ENCODE measurements around the gene CFAP20. TPM values are rescaled to one million over a fixed set of nuclear protein-coding genes. Genes with fewer than 3 reads are reported as not detected.

CFAP20 gene
- total and polyA plus RNA-seq, 4 donors: 22.1 to 30.6 (median 24.6) TPM

DNA sequence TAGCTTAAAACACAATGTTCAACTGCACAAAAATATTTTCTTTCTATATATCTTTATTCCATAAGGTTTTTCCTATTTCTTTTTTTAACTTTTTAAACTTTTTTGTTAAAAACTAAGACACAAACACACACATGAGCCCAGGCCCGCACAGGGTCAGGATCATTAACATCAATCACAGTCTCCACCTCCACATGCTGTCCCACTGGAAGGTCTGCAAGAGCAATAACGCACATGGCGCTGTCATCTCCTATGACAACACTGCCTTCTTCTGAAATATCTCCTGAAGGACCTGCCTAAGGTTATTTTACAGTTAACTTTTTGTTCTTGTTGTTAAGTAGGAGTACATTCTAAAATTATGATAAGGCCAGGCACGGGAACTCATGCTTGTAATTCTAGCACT, 4.1 kb downstream of the CFAP20 start:
- Histone ChIP-seq H3K27me3 (ENCODE audit: control insufficient read depth in 4 of 4, insufficient read depth in 4 of 4, low read length in 3 of 4) (no peaks in the 10 kb centered on the region), H3K36me3 (ENCODE audit: control insufficient read depth in 4 of 4, insufficient read depth in 3 of 4, low read depth in 1 of 4, low read length in 3 of 4) (no peaks in the 10 kb centered on the region), H3K9me3 (ENCODE audit: control insufficient read depth in 4 of 4, low read length in 3 of 4) (no peaks in the 10 kb centered on the region), H3K4me1 (ENCODE audit: control insufficient read depth in 4 of 4, insufficient read depth in 4 of 4, low read length in 3 of 4) (peaks cover 7 to 69% (median 61%) of the 10 kb centered on the region in 4 donors), H3K4me3 (ENCODE audit: low read depth in 1 of 3, low read length in 3 of 3) (no peak overlapping the region), H3K27ac (ENCODE audit: low read depth in 1 of 2, low read length in 2 of 2) (no peak overlapping the region), H3K9ac (ENCODE audit: low read depth in 1 of 2, low read length in 2 of 2) (no peak overlapping the region)
- TF ChIP-seq JUND (IDR thresholded peaks at IDR 0.05): no peak
- no peak for TF ChIP-seq HNF4G (IDR thresholded peaks at IDR 0.05)
- TF ChIP-seq FOXA2 (IDR thresholded peaks at IDR 0.05): no peak
- TF ChIP-seq ZBTB33 (IDR thresholded peaks at IDR 0.05): no peak
- no peak for TF ChIP-seq RAD21 (IDR thresholded peaks at IDR 0.05)
- no peak for TF ChIP-seq FOXA1 (IDR thresholded peaks at IDR 0.05)
- TF ChIP-seq RXRA (IDR thresholded peaks at IDR 0.05): no peak
- TF ChIP-seq, protein P1, sequence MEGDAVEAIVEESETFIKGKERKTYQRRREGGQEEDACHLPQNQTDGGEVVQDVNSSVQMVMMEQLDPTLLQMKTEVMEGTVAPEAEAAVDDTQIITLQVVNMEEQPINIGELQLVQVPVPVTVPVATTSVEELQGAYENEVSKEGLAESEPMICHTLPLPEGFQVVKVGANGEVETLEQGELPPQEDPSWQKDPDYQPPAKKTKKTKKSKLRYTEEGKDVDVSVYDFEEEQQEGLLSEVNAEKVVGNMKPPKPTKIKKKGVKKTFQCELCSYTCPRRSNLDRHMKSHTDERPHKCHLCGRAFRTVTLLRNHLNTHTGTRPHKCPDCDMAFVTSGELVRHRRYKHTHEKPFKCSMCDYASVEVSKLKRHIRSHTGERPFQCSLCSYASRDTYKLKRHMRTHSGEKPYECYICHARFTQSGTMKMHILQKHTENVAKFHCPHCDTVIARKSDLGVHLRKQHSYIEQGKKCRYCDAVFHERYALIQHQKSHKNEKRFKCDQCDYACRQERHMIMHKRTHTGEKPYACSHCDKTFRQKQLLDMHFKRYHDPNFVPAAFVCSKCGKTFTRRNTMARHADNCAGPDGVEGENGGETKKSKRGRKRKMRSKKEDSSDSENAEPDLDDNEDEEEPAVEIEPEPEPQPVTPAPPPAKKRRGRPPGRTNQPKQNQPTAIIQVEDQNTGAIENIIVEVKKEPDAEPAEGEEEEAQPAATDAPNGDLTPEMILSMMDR (IDR thresholded peaks at IDR 0.05; ENCODE audit: low read depth, low read length, missing input control): no peak
- TF ChIP-seq, protein P2, sequence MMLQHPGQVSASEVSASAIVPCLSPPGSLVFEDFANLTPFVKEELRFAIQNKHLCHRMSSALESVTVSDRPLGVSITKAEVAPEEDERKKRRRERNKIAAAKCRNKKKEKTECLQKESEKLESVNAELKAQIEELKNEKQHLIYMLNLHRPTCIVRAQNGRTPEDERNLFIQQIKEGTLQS (IDR thresholded peaks at IDR 0.05): no peak
- no peak for TF ChIP-seq TAF1 (conservative IDR thresholded peaks at IDR 0.05)
- TF ChIP-seq YY1 (IDR thresholded peaks at IDR 0.05): no peak
- no peak for TF ChIP-seq REST (IDR thresholded peaks at IDR 0.05)
- no peak for TF ChIP-seq GABPA (IDR thresholded peaks at IDR 0.05 in 1 of 2, conservative IDR thresholded peaks at IDR 0.05 in 1 of 2)
- TF ChIP-seq MAX (IDR thresholded peaks at IDR 0.05): no peak
- TF ChIP-seq EGR1 (IDR thresholded peaks at IDR 0.05; ENCODE audit: low read depth in 2 of 2): no peak
- no peak for TF ChIP-seq HNF4A (conservative IDR thresholded peaks at IDR 0.05)
- TF ChIP-seq NR2F2 (IDR thresholded peaks at IDR 0.05): no peak
- no peak for TF ChIP-seq SP1 (IDR thresholded peaks at IDR 0.05)
- whole genome bisulfite sequencing: 79% methylated on average over 4 of the region's 4 CpGs
- no peak for DNase-seq (ENCODE audit: low spot score)

Measured in liver (tissue), 9 donors.